IPS-11a (cell line): Measurements from ENCODE around the gene ADCY7.

ENCODE experiments used
- H3K4me3 ChIP-seq: one replicate; pipeline ENCODE4 v1.5.1; 2013; ENCODE audit warnings: low read depth, low read length, control low read depth

Gene ADCY7

GRCh38 chr16:50279504-50279865 is 13.1 kb downstream of the ADCY7 start:
- H3K4me3 ChIP-seq = no peak overlapping the region

- no peak overlapping the region for H3K4me3 ChIP-seq
Observed at GRCh38 chr16:50280932-50281331, 14.6 kb downstream of the ADCY7 start.

GRCh38 chr16:50281391-50282009 is 15.1 kb downstream of the ADCY7 start:
- no peak overlapping the region for H3K4me3 ChIP-seq

- no peak overlapping the region for H3K4me3 ChIP-seq
Observed at GRCh38 chr16:50282010-50282538, 15.7 kb downstream of the ADCY7 start.

- H3K4me3 ChIP-seq = no peak overlapping the region
Observed at GRCh38 chr16:50282955-50283631, 16.7 kb downstream of the ADCY7 start.

GRCh38 chr16:50284131-50284911 is 18.0 kb downstream of the ADCY7 start:
- H3K4me3 ChIP-seq = no peak overlapping the region

GRCh38 chr16:50285406-50286003 is 19.2 kb downstream of the ADCY7 start:
- H3K4me3 ChIP-seq = no peak overlapping the region

- no peak overlapping the region for H3K4me3 ChIP-seq
Observed at GRCh38 chr16:50286681-50287080, 20.3 kb downstream of the ADCY7 start.

- H3K4me3 ChIP-seq = no peak overlapping the region
Observed at GRCh38 chr16:50288026-50288425, 21.7 kb downstream of the ADCY7 start.

GRCh38 chr16:50288920-50289319 is 22.6 kb downstream of the ADCY7 start:
- no peak overlapping the region for H3K4me3 ChIP-seq

- H3K4me3 ChIP-seq = no peak overlapping the region
Observed at GRCh38 chr16:50289950-50290764, 23.8 kb downstream of the ADCY7 start.

GRCh38 chr16:50290856-50291255 is 24.5 kb downstream of the ADCY7 start:
- no peak overlapping the region for H3K4me3 ChIP-seq

- H3K4me3 ChIP-seq = no peak overlapping the region
Observed at GRCh38 chr16:50291719-50292565, 25.6 kb downstream of the ADCY7 start.

- no peak overlapping the region for H3K4me3 ChIP-seq
Observed at GRCh38 chr16:50292566-50292948, 26.2 kb downstream of the ADCY7 start.

GRCh38 chr16:50293041-50293783 is 26.9 kb downstream of the ADCY7 start:
- no peak overlapping the region for H3K4me3 ChIP-seq

- H3K4me3 ChIP-seq = no peak overlapping the region
Observed at GRCh38 chr16:50293994-50294855, 27.9 kb downstream of the ADCY7 start.

GRCh38 chr16:50294955-50295354 is 28.6 kb downstream of the ADCY7 start:
- H3K4me3 ChIP-seq = no peak overlapping the region

GRCh38 chr16:50295541-50296132 is 29.3 kb downstream of the ADCY7 start:
- H3K4me3 ChIP-seq = no peak overlapping the region
